KBM-7 (cell line): ENCODE data around the gene LARGE1.
A peak's percentile ranks its signal among the peaks of the same experiment; 100 is the strongest.

Experiments
- DNase-seq: peaks from one replicate; pipeline ENCODE4 v3.0.0-alpha.2; 2015
- in situ Hi-C: fragments of 300-500 bp; cut with MboI; formaldehyde crosslinking; loops from 2 replicates; pipeline ENCODE4 v1.14.3; 2020; ENCODE audit warnings: low sequenced_read_pairs, low pct_unique_long_range_greater_than_20kb, mixed read lengths

LARGE1 gene

DNA sequence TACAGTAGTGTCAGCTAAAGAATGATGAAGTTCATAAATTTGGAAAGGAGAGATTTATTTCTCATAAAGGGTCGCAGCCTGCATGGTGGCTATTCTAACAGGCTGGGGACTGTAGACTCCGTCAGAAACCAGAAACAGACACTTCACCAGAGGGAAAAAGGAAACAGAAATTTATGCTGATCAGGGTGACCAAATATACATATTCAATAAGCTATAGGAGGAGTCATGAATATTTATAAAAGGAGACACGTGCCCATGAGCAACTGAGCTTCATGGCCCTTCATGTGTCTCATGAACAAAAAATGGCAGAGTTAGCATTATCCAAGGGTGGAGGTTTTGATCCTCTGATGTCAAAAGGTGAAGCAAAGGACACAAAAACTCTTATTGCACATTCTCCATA, 392.1 kb downstream of the LARGE1 start:
- in situ Hi-C loops: no loop called here
- DNase-seq: no peak

GRCh38 chr22:33526434-33527107, 393.7 kb downstream of the LARGE1 start:
- DNase-seq: no peak
- in situ Hi-C loops: no loop called here

- in situ Hi-C loops: no loop called here
- DNase-seq: no peak
These were observed 395.6 kb downstream of the LARGE1 start for GRCh38 chr22:33524511-33525260.

- DNase-seq: no peak
- in situ Hi-C loops: no loop called here
These were observed 398.2 kb downstream of the LARGE1 start for GRCh38 chr22:33521879-33522665.

DNA sequence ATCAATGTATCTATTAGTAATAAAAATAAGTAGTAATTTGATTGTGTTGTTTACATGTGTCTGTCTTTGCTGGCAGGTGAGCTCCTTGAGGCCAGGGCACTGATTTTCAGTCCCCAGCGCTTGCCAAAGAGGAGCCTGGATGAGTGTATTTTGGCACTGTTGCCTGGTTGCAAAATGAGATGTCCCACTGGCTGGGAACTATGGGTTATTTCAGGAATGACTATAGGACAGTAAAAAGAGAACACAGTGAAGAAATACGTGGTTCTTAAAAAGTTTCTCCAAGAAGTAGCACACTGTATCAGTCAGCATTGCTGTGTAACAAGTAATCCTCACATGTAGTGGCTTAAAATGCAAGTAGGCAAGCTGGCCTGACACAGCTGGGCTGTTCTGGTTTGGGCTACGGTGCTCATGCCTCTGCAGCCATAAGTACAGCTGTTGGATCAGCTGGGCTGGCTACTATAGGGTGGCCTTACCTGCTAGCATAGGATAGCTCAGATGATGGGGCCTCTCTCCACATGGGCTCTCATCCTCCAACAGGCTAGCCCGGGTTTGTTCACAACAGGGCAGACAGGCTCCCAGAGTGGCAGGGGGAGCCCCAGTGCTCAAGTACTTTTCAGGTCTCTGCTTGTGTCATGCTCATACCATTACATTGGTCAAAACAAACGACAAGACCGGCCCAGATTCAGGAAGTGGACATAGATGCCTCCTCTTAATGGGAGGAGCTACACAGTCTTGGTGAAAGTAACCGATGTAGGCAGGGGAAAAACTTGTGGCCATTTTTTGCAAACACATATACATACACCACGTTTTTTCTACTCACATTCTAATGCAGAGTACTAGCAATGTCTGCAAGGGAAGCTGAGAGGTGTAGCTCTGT, 399.1 kb downstream of the LARGE1 start:
- DNase-seq: no peak
- in situ Hi-C loops: no loop called here

DNA sequence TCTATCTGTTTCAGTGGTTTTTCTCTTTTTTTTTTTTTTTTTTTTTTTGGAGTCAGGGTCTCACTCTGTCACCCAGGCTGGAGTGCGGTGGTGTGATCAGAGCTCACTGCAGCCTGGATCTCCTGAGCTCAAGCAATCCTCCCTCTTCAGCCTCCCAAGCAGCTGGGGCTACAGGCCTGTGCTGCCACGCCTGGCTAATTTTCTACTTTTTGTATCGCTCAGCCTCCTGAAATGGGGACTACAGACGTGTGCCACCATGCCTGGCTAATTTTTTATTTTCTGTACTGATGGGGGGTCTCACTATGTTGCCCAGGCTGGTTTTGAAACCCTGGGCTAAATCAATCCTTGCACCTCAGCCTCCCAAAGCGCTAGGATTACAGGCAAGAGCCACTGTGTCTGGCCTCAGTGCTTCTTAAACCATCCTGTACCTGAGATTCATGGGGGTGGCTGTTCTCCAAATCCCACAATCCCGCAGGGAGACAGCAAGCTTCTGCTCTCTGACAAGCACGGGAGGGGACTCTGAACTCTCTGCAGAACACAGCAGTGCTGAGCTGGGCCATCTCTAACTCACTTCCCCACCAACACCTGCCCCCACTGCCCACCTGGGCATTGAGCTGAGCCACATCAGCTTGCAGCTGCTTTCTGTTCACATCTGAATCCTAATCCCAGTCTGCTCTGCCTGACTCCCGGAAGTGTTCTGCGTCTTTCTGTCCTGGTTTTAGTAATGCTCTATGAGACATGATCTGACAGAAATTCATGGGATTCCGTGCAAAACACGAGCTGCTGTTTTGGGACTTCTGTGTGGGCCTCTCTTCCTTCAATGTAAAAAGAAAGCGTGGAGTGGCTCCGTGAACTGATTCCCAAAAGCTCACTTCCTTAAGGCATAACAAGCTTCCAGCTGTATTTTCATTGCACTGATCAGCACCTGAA, 400.0 kb downstream of the LARGE1 start:
- in situ Hi-C loops: no loop called here
- DNase-seq: no peak

GRCh38 chr22:33519071-33519973, 401.0 kb downstream of the LARGE1 start:
- in situ Hi-C loops: no loop called here
- peak; percentile 58 for DNase-seq

DNA sequence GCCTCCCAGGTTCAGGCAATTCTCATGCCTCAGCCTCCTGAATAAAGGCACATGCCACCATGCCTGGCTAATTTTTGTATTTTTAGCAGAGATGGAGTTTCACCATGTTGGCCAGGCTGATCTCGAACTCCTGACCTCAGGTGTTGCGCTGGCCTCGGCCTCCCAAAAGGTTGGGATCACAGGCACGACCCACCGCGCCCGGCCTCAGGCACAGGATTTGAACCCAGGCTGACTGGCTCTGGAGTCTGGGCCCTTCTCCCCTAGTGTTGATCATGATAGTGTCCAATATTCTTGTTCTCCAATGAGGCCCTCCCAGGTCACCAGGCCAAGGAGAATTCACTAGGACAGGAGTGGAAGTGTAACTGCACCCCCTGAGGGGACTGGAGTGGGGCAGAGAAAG, 401.9 kb downstream of the LARGE1 start:
- in situ Hi-C loops: no loop called here
- no peak for DNase-seq

DNA sequence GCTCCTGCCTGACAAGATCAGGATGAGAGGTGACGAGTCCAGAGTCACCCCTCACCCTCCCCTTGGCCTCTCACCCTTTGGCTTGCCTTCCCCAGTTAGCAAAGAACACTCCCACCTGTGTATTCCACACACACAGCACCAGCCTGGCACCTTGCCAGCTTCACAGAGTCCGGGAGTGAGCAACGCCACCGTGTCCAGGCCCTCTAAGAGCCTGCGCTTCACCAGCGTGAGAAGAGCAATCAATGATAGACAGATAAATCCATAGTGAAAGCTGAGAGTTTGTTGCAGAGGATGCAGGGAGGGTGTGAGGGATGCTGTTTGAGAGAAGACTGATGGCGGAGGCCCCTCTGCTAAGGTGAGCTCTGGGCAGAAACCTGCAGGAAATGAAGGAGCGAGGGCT, 404.5 kb downstream of the LARGE1 start:
- DNase-seq: no peak
- in situ Hi-C loops: no loop called here

DNA sequence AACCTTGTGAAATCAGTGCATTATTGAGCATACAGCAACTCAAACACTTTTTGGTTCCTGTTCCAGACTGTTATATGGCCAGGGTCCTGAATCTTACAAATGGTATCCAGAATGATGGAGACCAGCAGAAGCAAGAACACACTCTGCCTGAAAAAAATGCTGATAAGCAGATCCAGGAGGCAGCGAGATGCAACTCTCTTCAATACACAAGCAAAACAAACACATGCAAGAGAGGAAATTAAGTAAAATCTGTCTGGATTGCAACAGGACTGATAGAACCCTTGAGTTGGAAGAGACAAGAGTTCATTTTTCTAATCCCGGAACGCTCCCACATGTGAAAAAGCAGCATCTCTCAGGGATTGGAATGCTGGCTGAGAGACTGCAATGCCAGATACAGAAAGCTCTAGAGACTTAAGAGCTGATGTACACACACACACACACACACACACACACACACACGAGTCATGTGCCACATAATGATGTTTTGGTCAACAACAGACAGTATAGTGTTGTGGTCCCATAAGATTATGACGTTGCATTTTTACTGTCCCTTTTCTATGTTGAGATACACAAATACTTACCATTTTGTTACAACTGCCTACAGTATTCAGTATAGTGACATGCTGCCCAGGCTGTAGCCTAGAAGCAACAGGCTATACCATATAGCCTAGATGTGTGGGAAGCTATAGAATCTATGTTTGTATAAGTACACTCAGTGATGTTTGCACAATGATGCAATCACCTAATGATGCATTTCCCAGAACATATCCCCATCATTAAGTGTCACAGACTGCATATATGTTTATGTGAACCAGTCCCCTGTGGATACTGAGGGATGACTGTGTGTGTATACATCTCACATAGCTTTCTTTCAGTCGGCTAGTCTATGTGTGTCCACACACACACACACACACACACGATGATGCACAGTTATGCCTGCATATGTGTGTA, 406.6 kb downstream of the LARGE1 start:
- in situ Hi-C loops: no loop called here
- DNase-seq: no peak

DNA sequence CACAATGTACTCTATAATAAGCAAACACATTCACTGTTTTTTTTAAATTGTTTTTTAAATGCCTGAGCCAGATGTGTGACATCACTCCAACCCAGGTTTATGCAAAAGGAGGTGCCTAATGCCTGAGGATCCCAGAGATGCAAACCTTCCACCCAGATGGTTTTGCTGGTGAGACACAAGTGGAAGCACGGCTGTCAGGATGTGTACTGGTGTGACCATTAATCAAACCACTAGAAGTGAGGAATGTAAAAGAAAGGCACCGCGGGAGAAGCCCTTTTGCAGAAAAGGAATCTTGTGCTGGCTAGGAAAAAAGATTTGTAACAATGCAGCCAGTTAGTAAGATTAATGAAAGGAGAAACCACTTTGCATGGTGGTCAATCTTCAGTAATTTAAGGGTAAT, 407.4 kb downstream of the LARGE1 start:
- in situ Hi-C loops: no loop called here
- no peak for DNase-seq

GRCh38 chr22:33510429-33510904, 409.8 kb downstream of the LARGE1 start:
- in situ Hi-C loops: no loop called here
- no peak for DNase-seq

GRCh38 chr22:33504941-33505625, 415.2 kb downstream of the LARGE1 start:
- DNase-seq: no peak
- in situ Hi-C loops: no loop called here

DNA sequence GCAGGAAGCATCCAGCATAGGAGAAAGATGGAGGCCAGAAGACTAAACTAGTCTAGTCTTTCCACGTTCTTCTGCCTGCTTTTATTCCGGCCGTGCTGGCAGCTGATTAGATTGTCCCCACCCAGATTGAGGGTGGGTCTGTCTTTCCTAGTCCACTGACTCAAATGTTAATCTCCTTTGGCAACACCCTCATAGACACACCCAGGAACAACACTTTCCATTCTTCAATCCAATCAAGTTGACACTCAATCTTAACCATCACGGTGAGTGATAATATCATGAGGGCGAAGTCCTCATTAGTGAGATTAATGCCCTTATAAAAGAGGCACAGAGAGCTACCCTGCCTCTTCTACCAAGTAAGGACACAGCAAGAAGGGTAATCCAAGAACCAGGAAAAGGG, 424.2 kb downstream of the LARGE1 start:
- DNase-seq: no peak
- in situ Hi-C loops: no loop called here

DNA sequence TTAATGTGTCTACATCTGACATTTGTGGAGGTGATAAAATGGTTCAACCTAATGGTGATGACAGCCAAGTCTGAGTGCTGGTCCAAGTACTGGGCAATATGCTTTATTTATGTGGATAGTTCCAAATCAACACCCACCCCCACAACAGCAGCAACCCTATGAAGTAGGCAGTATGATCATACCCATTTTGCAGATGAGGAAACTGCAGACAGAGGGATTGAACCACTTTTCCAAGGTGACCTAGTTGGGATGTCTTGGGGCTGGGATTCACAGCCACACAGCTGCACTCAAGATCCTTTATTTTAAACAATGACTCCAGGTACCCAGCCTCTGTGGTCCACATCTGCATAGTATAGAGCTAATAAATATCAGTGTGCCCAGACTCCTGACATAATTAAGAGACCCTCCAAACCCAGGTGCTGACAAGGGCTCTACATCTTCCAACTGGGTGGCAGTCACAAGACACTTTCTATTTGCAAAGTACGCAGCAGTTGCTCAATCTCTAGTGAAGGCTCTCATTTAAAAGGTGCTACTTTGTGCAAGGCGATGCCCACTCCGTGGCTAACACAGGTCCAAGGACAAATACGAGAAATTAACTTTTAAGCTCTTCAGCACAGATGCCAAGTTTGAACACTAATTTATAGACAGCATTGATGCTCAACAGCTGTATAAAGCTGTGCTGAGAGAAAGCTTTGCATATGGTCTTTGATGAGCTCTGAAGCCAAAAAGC, 426.6 kb downstream of the LARGE1 start:
- no peak for DNase-seq
- in situ Hi-C loops: no loop called here
